HL-60 (cell line): ENCODE results near the gene CPSF3.

ENCODE experiments used
- DNase-seq, 2 experiments: peaks; one replicate each; pipeline ENCODE4 v3.0.0-alpha.2; 2010 to 2020; ENCODE audit warnings: low read depth in 1 of 2, low spot score in 1 of 2
- H3K27ac ChIP-seq: fragments of 250-450 bp; sonication (Bioruptor Pico); replicated peaks from 2 replicates; pipeline ENCODE4 v1.5.1; 2020; ENCODE audit warnings: mild to moderate bottlenecking, moderate library complexity
- H3K27me3 ChIP-seq: fragments of 250-450 bp; sonication (Bioruptor Pico); 2 replicates; pipeline ENCODE4 v1.5.1; 2021; ENCODE audit warnings: mild to moderate bottlenecking, moderate library complexity; ENCODE audit not compliant: insufficient read depth, poor library complexity, severe bottlenecking
- H3K4me3 ChIP-seq: replicated peaks from 2 replicates; pipeline ENCODE4 v1.5.1; 2011; ENCODE audit warnings: mild to moderate bottlenecking, control low read depth, low read length; ENCODE audit not compliant: insufficient read depth
- CTCF ChIP-seq: IDR thresholded peaks from one replicate; pipeline ENCODE4 v1.5.1; 2011; ENCODE audit warnings: low read length, control low read depth, inconsistent platforms; ENCODE audit not compliant: insufficient read depth
- GABPA ChIP-seq: IDR thresholded peaks from 2 replicates; pipeline ENCODE4 v1.6.1; 2012; ENCODE audit warnings: low read depth
- POLR2AphosphoS5 ChIP-seq: IDR thresholded peaks from 2 replicates; pipeline ENCODE4 v1.6.1; 2012; ENCODE audit warnings: low read depth
- SPI1 ChIP-seq: IDR thresholded peaks from 2 replicates; pipeline ENCODE4 v1.6.1; 2012; ENCODE audit warnings: low read depth, mild to moderate bottlenecking, borderline replicate concordance
- long read RNA-seq: library from polyadenylated mRNA; unstranded; transcript quantifications from one replicate; pipeline ENCODE4 v2.0.0, GENCODE V29; 2020
- TF ChIP-seq, protein P1 (sequence below): IDR thresholded peaks from 2 replicates; pipeline ENCODE4 v1.6.1; 2012; ENCODE audit warnings: low read depth; ENCODE audit not compliant: insufficient replicate concordance

Gene CPSF3
- long read RNA-seq, transcript CPSF3-201 (18 exons, 2,345 nt): major isoform, 1,071 of 1,199 reads
- long read RNA-seq, partial matches to known transcripts: 50 of 1,199 reads
- long read RNA-seq, other reads (novel, unspliced or antisense): 77 of 1,199 reads

- TF ChIP-seq GABPA (peak; percentile 90), CTCF (no peak), POLR2AphosphoS5 (no peak; the same call in 1 of the 2 replicates), SPI1 (peak; percentile 45; the same call in 1 of the 2 replicates)
- TF ChIP-seq, protein P1, sequence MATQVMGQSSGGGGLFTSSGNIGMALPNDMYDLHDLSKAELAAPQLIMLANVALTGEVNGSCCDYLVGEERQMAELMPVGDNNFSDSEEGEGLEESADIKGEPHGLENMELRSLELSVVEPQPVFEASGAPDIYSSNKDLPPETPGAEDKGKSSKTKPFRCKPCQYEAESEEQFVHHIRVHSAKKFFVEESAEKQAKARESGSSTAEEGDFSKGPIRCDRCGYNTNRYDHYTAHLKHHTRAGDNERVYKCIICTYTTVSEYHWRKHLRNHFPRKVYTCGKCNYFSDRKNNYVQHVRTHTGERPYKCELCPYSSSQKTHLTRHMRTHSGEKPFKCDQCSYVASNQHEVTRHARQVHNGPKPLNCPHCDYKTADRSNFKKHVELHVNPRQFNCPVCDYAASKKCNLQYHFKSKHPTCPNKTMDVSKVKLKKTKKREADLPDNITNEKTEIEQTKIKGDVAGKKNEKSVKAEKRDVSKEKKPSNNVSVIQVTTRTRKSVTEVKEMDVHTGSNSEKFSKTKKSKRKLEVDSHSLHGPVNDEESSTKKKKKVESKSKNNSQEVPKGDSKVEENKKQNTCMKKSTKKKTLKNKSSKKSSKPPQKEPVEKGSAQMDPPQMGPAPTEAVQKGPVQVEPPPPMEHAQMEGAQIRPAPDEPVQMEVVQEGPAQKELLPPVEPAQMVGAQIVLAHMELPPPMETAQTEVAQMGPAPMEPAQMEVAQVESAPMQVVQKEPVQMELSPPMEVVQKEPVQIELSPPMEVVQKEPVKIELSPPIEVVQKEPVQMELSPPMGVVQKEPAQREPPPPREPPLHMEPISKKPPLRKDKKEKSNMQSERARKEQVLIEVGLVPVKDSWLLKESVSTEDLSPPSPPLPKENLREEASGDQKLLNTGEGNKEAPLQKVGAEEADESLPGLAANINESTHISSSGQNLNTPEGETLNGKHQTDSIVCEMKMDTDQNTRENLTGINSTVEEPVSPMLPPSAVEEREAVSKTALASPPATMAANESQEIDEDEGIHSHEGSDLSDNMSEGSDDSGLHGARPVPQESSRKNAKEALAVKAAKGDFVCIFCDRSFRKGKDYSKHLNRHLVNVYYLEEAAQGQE: no peak
- H3K27ac ChIP-seq: peak within 1 kb of the TSS; percentile 95
- DNase-seq: peak; percentile 95 to 98
- peak within 1 kb of the TSS; percentile 87 for H3K4me3 ChIP-seq
- H3K27me3 ChIP-seq: no peaks in the 10 kb centered on the region
These were observed at the start of gene CPSF3, which contains the start of gene ITGB1BP1 for GRCh38 chr2:9423100-9423921. Gene CPSF3 (plus strand): TSS chr2:9423654. CDS start chr2:9423774, 120 bp downstream. Gene ITGB1BP1 (minus strand): TSS chr2:9423528. CDS start chr2:9418697, 4,831 bp downstream.

DNA sequence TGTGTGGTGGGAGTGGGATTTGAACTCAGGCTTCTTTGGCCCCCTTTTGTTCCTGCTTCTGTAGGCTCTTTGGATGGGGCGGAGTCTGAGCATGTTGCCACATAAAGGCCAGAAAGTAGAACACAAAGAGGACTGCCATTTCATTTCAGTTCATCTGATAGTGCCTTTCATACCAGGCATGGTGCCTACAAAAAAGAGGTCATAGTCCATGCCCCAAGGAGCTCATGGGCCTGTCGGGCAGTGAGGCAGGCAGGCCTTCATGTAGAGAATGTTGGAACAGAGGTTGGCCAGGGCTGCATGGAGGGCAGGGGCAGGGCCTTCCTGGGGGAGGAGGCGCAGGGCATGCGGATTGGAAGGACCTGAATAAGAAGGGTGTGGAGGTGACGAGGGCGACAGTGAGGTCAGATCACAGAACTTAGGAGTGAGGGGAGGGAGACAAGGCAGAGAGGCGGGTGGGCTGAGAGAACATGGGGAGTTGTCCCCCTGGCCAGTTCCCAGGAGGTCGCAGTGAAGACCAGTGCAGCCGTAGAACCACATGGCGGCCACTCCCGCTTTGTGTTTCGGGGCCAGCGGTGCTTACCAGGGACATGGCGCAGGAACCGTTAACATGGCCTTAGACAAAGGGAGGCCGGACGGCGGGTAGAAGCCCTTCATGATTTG is 49.3 kb upstream of the CPSF3 start:
- TF ChIP-seq GABPA (no peak), POLR2AphosphoS5 (no peak), CTCF (no peak), SPI1 (no peak)
- TF ChIP-seq, protein P1: no peak
- Histone ChIP-seq H3K27me3 (peaks cover 3% of the 10 kb centered on the region), H3K4me3 (no peak overlapping the region), H3K27ac (no peak overlapping the region)
- DNase-seq: no peak

- TF ChIP-seq GABPA (no peak), CTCF (no peak), SPI1 (no peak), POLR2AphosphoS5 (no peak)
- TF ChIP-seq, protein P1: no peak
- Histone ChIP-seq H3K4me3 (no peak overlapping the region), H3K27me3 (peaks cover 3% of the 10 kb centered on the region), H3K27ac (no peak overlapping the region)
- DNase-seq: no peak
These were observed 47.5 kb upstream of the CPSF3 start for GRCh38 chr2:9375857-9376428.
